Measurements from ENCODE around the gene MYO1D. TPM values are rescaled to one million over a fixed set of nuclear protein-coding genes. Genes with fewer than 3 reads are reported as not detected.

The MYO1D gene
- total and polyA plus RNA-seq, 2 donors (not counting 3 experiments of a cell fraction or from before 2014, with no cell fraction given), result 37.8 to 85.5 TPM

DNA sequence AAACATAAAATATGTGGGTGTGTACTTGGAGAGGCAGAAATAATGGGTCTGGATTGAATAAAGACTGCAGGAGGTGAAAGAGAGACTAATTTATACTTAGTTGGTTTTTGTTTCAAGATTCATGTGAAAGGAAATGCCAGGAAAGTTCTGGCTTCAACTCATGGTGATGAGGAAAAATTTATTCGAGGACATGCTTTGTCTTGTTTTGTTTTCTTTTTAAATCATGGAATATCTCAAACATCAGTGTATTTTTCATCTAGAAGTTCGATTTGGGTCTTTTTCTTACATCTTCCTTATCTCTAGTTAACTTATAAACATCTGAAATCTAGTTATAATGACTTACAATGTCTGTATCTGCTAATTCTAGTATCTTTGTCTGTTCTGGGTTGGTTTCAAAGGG lies 275.1 kb downstream of the MYO1D start:
- Histone ChIP-seq H3K4me1 (ENCODE audit: control insufficient read depth, extremely low read depth, insufficient read depth, low read length) (no peaks in the 10 kb centered on the region), H3K36me3 (ENCODE audit: control insufficient read depth in 2 of 2, extremely low read depth in 1 of 2, insufficient read depth in 2 of 2, low read length in 2 of 2) (no peaks in the 10 kb centered on the region), H4K20me1 (replicated peaks; ENCODE audit: control insufficient read depth, extremely low read depth, insufficient read depth, low read length) (no peaks in the 10 kb centered on the region), H3K4me2 (ENCODE audit: insufficient read depth, low read length) (no peak overlapping the region), H3K9me3 (replicated peaks; ENCODE audit: control insufficient read depth, insufficient read depth, low read length) (no peaks in the 10 kb centered on the region), H3K27me3 (ENCODE audit: control insufficient read depth in 2 of 2, insufficient read depth in 2 of 2, low read length in 2 of 2) (no peaks in the 10 kb centered on the region), H3K9ac (replicated peaks; ENCODE audit: extremely low read depth, insufficient read depth, low read length) (no peak overlapping the region), H3K79me2 (ENCODE audit: control insufficient read depth, insufficient read depth, low read length) (no peaks in the 10 kb centered on the region), H3K9me1 (replicated peaks; ENCODE audit: control insufficient read depth, extremely low read depth, insufficient read depth, low read length) (no peaks in the 10 kb centered on the region), H2AFZ (ENCODE audit: low read depth, low read length) (no peak overlapping the region), H3K27ac (ENCODE audit: insufficient read depth, low read depth, low read length) (no peak overlapping the region), H3K4me3 (replicated peaks in 1 of 3; ENCODE audit: insufficient read depth in 1 of 3, low read depth in 1 of 3, low read length in 3 of 3) (no peak overlapping the region)
- no TSS peak for BruUV-seq (replicated peaks)
- DNase-seq (ENCODE audit: low read depth, low spot score) (peak; percentile 17), FAIRE-seq (no peak)
- ChIA-PET CTCF (no interaction called here), POLR2A (no interaction called here)
- dilution Hi-C loops (cut with MboI; ENCODE audit: extremely low pct_ligation_motif_present, low sequenced_read_pairs) (no loop called here), intact Hi-C loops (cut with micrococcal nuclease) (no loop called here)
- TF ChIP-seq, protein P1, sequence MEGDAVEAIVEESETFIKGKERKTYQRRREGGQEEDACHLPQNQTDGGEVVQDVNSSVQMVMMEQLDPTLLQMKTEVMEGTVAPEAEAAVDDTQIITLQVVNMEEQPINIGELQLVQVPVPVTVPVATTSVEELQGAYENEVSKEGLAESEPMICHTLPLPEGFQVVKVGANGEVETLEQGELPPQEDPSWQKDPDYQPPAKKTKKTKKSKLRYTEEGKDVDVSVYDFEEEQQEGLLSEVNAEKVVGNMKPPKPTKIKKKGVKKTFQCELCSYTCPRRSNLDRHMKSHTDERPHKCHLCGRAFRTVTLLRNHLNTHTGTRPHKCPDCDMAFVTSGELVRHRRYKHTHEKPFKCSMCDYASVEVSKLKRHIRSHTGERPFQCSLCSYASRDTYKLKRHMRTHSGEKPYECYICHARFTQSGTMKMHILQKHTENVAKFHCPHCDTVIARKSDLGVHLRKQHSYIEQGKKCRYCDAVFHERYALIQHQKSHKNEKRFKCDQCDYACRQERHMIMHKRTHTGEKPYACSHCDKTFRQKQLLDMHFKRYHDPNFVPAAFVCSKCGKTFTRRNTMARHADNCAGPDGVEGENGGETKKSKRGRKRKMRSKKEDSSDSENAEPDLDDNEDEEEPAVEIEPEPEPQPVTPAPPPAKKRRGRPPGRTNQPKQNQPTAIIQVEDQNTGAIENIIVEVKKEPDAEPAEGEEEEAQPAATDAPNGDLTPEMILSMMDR (IDR thresholded peaks at IDR 0.05; ENCODE audit: extremely low read depth in 1 of 2, insufficient read depth in 1 of 2, low read depth in 1 of 2, low read length in 2 of 2), result no peak
- no peak for TF ChIP-seq GATA2 (IDR thresholded peaks at IDR 0.05; ENCODE audit: insufficient read depth, insufficient read length, low read depth, low read length)
- no peak for TF ChIP-seq EZH2 (IDR thresholded peaks at IDR 0.05; ENCODE audit: borderline replicate concordance, low read depth, low read length, severe bottlenecking)
- no peak for TF ChIP-seq FOS (IDR thresholded peaks at IDR 0.05; ENCODE audit: borderline replicate concordance, insufficient read depth, low read length)
- no peak for TF ChIP-seq JUN (IDR thresholded peaks at IDR 0.05; ENCODE audit: borderline replicate concordance, insufficient read depth, insufficient read length, low read depth)
- no peak for TF ChIP-seq POLR2A (IDR thresholded peaks at IDR 0.05; ENCODE audit: low read depth, low read length)

DNA sequence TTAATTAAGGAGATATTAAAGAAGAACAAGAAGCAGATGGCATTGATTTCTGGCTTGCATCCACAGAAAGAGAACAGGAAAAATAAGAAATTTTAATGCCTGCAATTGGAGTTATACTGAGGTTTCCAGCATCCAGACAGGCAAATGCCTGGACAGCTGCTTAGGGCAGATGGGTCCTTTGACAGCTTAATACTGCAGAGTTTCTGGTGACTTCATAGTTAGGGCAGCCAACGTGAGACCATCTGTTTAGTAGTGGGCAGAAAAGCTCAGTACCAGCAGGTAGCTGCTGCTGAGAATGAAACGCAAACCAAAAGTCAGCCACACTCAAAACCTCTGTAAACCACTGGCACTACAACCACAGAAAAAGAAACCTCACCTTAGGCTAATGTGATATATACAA lies 280.3 kb downstream of the MYO1D start:
- H3K4me1 ChIP-seq (ENCODE audit: control insufficient read depth, extremely low read depth, insufficient read depth, low read length), result no peaks in the 10 kb centered on the region
- no peaks in the 10 kb centered on the region for H3K9me3 ChIP-seq (replicated peaks; ENCODE audit: control insufficient read depth, insufficient read depth, low read length)
- no peak overlapping the region for H3K9ac ChIP-seq (replicated peaks; ENCODE audit: extremely low read depth, insufficient read depth, low read length)
- BruUV-seq (replicated peaks), result no TSS peak
- TF ChIP-seq MYC (IDR thresholded peaks at IDR 0.05; ENCODE audit: low read depth, low read length), result no peak
- TF ChIP-seq GATA2 (IDR thresholded peaks at IDR 0.05; ENCODE audit: insufficient read depth, insufficient read length, low read depth, low read length), result no peak
- no peak for TF ChIP-seq FOS (IDR thresholded peaks at IDR 0.05; ENCODE audit: borderline replicate concordance, insufficient read depth, low read length)
- TF ChIP-seq, protein P1 (IDR thresholded peaks at IDR 0.05; ENCODE audit: extremely low read depth in 1 of 2, insufficient read depth in 1 of 2, low read depth in 1 of 2, low read length in 2 of 2), result no peak
- TF ChIP-seq EZH2 (IDR thresholded peaks at IDR 0.05; ENCODE audit: borderline replicate concordance, low read depth, low read length, severe bottlenecking), result no peak
- TF ChIP-seq JUN (IDR thresholded peaks at IDR 0.05; ENCODE audit: borderline replicate concordance, insufficient read depth, insufficient read length, low read depth), result no peak
- no peak for TF ChIP-seq POLR2A (IDR thresholded peaks at IDR 0.05; ENCODE audit: low read depth, low read length)
- TF ChIP-seq, protein P2, sequence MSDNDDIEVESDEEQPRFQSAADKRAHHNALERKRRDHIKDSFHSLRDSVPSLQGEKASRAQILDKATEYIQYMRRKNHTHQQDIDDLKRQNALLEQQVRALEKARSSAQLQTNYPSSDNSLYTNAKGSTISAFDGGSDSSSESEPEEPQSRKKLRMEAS (IDR thresholded peaks at IDR 0.05; ENCODE audit: insufficient read depth, insufficient read length), result no peak
- no peak for TF ChIP-seq POLR2AphosphoS5 (IDR thresholded peaks at IDR 0.05; ENCODE audit: insufficient read depth, low read depth, low read length)
- no peaks in the 10 kb centered on the region for H3K9me1 ChIP-seq (replicated peaks; ENCODE audit: control insufficient read depth, extremely low read depth, insufficient read depth, low read length)
- no peak overlapping the region for H3K27ac ChIP-seq (ENCODE audit: insufficient read depth, low read depth, low read length)
- dilution Hi-C loops (cut with MboI; ENCODE audit: extremely low pct_ligation_motif_present, low sequenced_read_pairs) (no loop called here), intact Hi-C loops (cut with micrococcal nuclease) (no loop called here)
- no peaks in the 10 kb centered on the region for H4K20me1 ChIP-seq (replicated peaks; ENCODE audit: control insufficient read depth, extremely low read depth, insufficient read depth, low read length)
- FAIRE-seq (no peak), DNase-seq (ENCODE audit: low read depth, low spot score) (no peak)
- ChIA-PET POLR2A (no interaction called here), CTCF (interaction anchor here (0.5 kb wide), 1 partner anchor 440 kb away, joined by 3 read pairs; no protein-coding TSS in a partner anchor)
- no peaks in the 10 kb centered on the region for H3K36me3 ChIP-seq (ENCODE audit: control insufficient read depth in 2 of 2, extremely low read depth in 1 of 2, insufficient read depth in 2 of 2, low read length in 2 of 2)
- no peak overlapping the region for H2AFZ ChIP-seq (ENCODE audit: low read depth, low read length)
- no peak overlapping the region for H3K4me3 ChIP-seq (replicated peaks in 1 of 3; ENCODE audit: insufficient read depth in 1 of 3, low read depth in 1 of 3, low read length in 3 of 3)
- no peak overlapping the region for H3K4me2 ChIP-seq (ENCODE audit: insufficient read depth, low read length)
- no peaks in the 10 kb centered on the region for H3K79me2 ChIP-seq (ENCODE audit: control insufficient read depth, insufficient read depth, low read length)
- H3K27me3 ChIP-seq (ENCODE audit: control insufficient read depth in 2 of 2, insufficient read depth in 2 of 2, low read length in 2 of 2), result no peaks in the 10 kb centered on the region
